ENCODE data around the gene ACSL3. TPM values are rescaled to one million over a fixed set of nuclear protein-coding genes. Genes with fewer than 3 reads are reported as not detected.

ACSL3 gene
- total RNA-seq, 1 donor from 2014 or later: 125 TPM

GRCh38 chr2:222883420-222883819 lies 22.6 kb downstream of the ACSL3 start:
- no peak for ATAC-seq

GRCh38 chr2:222884114-222884771 lies 23.4 kb downstream of the ACSL3 start:
- no peak for ATAC-seq

DNA sequence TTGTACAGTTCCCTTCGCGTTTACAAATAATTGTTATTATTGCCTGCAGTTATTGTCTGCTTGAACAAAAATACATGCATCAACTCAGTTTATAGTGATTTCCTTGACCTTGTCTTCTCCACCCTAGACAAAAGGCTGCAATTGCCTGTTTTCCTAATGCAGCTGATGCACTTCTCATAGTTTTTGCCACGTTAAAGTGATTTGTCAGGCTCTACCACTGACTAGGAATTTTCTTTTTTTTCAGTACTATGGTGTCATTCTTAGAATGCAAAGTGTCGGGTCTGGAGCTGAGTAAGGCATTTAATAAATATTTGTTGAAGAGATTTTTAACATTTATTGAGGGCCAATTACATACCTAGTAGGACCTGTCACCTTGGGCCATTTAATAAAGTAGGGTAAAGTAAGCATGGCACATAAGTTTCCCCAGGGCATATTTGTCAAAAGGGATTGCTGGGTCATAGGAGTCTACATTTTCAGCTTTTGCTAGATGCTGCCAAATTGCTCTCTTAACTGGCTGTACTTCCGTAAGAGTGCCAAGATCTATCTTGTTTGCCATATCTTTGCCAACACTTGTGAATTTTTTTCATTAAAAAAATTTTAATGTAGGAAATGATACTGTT lies 24.1 kb downstream of the ACSL3 start:
- no peak for ATAC-seq

DNA sequence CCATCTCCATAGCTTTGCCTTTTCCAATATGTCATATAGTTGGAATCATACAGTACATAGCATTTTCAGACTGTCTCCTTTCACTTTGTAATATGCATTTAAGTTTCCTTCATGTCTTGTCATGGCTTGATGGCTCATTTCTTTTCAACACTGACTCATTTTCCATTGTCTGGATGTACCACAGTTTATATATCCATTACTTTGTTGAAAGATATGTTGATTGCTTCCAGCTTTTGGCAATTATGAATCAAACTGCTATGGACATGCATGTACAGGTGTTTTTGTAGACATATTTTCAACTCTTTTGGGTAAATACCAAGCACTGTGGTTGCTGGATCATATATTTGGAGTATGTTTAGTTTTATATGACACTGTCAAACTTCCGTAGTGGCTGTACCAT lies 26.3 kb downstream of the ACSL3 start:
- ATAC-seq: peak; percentile 72

- no peak for ATAC-seq
These were observed 27.9 kb downstream of the ACSL3 start for GRCh38 chr2:222888716-222889115.

DNA sequence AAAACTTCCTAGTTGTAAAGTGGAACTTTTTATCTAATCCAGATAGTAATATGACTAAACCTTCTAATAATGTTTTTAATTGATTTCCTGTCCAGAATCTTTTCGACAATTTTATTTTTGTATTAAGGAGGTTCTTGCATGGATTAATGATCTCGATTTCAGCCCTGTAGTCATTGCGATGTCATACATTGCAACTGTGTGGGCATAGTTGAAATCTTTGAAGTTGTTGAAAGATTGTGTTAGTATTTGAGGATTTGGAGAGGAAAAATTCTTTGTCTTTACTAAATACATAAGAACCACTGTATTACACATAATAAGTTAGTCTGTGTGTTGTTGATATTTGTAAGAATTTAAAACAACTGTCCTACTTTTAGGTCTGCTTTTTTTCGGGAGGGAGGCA lies 31.1 kb downstream of the ACSL3 start:
- no peak for ATAC-seq

DNA sequence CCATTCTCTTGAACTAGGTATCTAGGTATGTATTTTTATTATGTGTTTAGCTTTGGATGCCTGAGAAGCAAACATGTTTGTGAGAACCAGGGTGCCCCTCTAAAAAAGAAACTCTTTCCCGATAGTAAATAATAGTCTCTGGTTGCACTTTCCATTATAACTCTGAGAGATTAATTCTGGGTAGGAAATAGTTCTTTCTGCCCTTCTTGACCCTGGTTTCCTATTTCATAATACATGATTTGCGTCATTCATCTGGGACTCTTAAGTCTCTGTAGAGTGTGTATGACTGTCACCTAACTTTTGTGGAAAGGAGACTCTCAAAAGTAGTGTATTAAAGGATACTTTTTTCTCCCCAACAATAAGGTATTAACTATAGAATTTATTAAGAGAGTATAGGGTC lies 31.5 kb downstream of the ACSL3 start:
- peak; percentile 20 for ATAC-seq

DNA sequence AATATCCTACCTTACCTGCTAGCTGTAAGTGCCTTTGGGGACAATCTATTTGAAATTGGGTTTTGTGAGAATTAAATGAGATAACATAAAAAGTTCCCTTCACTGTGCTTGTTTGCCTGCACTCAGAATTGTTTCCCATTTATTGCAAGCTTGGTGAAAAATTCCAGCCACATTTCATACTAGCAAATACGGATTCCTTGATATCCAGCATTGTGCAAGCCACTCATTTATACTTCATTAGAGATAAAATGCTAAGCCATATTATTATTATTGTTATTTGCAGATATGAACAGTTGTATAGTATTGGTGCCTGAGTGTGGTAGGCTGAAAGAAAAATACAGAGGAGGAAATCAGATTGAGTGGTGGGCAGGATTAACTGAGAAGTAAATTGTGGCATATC lies 31.9 kb downstream of the ACSL3 start:
- ATAC-seq: no peak

DNA sequence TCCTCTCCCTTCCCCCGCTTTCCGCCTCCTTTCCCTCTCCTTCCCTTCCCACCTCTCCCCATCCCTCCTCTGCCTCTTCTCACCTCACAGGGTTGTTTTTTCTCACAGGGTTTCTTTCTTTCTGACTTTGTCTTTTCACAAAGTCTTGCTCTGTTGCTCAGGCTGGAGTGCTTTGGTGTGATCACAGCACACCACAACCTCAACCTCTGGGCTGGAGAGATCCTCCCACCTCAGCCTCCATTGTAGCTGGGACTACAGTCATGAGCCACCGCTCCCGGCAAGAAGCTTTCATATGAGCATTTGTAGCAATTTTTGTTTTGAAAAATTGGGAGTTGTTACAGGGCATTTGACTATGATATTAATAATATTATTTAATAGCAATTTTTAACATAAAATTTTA lies 32.9 kb downstream of the ACSL3 start:
- no peak for ATAC-seq

GRCh38 chr2:222895144-222895543 lies 34.3 kb downstream of the ACSL3 start:
- ATAC-seq: no peak

DNA sequence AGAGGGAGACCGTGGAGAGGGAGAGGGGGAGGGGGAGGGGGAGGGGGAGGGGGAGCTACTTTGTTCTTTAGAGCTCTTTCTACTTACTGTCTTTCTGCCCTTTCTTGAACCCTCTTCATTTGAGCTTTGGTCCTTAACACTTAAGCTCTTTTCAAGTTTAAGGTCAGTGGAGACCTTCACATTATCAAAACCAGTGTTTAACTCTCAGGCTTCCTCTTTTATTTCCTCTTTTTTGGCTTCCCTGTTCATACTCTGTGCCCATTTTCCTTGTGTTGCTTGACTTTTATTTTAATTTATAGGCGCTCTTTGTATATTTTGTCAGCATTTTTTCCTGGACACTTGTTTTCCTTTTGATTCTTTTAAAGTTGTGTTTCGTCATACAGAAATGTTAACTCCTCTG lies 37.1 kb downstream of the ACSL3 start:
- ATAC-seq: no peak

DNA sequence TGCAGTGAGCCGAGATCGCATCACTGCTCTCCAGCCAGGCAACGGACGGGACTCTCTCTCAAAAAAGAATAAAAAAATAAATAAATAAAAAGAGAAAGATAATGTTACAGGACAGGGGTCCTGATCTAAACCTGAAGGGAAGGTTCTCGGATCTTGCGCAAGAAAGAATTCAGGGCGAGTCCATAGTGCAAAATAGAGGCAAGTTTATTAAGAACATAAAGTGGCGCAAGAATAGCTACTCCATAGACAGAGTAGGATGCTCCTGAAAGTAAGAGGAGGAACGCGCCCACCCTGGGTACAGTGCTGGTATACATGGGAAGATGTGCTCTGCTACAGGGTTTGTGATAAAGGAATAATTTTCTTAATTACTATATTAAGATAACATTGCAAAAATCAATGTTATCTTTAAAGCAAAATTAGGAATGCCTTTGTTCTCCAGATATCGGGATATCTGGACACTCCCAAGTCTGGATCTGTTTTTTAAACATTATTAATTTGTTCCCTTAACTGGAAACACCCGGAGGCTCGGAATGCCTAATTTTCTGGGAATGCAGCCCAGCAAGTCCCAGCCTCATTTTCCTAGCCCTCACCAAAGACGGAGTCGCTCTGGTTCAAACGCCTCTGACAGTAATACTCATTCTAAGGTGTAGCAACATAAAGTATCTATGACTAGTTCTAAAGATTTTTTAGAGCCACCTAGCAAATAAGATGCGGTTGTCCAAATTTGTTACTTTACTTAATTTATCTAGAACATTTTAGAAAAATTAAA lies 38.8 kb downstream of the ACSL3 start:
- no peak for ATAC-seq

DNA sequence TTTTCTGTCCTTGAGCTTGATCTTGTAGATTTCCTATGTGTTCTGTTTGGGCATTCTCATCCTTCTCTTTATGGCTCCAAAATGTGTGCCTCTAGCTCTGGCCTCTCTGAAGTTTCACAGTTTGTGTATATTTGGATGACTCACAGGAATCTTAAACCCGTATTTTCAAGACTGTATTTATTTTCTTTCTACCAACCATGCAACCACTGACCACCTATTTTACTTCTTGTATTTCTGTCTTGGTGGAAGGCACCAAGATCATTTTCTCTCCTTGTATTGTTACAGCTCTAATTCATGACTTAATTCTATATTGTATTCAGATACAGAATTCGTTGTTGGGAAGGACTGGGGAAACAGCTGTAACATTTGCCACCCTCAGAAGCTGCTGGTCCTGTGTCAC lies 39.5 kb downstream of the ACSL3 start:
- no peak for ATAC-seq

DNA sequence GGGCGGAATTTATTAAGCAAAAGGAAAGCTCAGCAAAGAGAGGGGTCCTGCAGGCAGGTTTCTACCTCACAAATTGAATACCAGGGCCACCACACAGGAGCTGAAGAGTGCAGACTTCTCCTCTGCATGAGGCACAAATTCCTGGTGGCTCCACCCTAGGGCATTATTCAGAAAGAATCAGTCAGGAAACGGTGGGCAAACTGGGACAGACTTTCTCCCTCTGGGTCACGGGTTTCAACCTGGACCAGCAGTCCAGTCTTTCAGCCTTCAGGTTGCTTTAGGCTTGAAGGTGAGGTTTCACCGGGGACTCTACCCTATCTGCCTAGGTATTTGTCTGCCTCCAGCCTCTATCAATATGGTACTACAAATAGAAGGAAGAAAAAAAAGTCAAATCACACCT lies 41.8 kb downstream of the ACSL3 start:
- no peak for ATAC-seq

DNA sequence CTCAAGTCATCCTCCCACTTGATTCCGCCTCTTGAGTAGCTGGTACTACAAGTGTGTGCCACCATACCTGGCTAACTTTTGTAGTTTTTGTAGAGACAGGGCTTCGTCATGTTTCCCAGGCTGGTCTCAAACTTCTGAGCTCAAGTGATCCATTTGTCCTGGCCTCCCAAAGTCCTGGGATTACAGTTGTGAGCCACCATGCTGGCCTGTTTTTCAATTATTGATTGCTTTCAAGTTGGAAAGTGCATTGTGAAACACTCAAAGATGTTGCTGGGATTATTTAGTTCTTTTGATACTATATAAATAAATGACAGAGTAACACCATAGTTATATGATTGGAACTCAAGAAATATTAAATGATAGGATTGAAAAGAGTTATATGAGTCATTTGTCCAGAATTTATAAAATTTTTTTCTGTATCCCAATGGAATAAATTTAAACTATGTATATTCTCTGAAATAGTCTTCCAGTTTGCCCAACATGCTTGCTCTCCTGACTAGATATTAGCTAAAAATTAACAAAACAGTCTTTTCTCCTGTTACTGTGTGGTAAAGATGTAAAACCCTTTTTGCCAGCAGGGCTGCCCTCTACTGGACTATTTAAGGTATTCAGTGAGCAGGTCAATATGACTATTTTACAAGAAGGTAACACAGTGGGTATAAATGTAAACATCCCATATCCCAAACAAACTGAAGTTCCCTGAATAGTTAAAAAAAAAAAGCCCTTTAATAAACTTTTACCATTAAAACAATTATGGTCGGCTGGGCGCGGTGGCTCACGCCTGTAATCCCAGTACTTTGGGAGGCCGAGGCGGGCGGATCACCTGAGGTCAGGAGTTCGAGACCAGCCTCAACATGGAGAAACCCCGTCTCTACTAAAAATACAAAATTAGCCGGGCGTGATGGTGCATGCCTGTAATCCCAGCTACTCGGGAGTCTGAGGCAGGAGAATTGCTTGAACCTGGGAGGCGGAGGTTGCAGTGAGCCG lies 42.7 kb downstream of the ACSL3 start:
- ATAC-seq: peak; percentile 70

DNA sequence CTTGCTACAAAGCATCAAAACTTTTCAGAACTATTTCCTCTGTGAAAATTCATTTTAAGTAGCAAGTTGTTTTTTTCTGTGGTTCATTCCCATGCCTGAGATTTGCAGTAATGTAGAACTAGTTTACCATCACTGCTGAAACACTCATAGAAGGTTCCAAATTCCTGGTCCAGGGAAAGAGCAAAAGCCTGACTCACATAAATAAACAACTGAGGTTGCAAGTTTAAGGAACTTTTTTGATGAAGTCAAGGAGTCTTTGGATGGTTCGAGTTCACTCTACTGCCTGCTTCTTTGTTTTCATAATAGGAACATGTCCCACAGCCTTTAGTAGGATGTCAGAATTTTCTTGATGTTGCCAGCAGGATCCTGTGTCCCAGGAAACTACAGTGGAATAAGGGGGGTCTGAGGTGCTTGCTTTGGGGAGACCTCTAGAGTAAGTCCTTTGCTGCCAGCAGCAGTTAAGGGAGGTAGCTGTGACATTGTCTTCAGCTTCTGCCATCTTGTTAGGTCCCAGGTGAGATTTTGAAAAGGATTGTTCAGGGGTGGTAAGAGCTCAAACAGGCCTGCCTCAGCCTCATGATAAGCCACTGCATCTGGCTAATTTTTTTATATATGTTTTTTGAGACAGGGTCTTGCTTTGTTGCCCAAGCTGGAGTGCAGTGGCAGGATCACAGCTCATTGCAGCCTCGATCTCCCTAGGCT lies 43.9 kb downstream of the ACSL3 start:
- ATAC-seq: no peak

DNA sequence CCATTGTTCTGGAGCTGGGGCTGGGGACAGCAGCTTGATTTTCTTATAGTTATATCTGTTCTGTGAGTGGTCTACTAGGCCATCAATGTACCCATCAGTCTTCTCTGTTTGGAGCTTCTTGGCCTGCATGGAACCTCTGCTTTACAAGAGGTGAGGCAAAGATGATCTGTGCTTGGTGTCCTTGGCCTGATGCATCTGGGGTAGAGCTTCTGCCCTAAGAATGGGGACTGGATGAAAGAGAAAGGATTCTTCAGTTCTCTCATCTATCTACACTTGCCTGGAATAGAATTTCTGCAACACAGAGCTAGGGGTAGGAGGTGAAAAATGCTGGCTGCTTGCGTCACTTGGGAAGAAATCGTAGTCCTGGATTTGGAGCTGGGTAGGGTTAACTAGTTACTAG lies 46.2 kb downstream of the ACSL3 start:
- no peak for ATAC-seq

DNA sequence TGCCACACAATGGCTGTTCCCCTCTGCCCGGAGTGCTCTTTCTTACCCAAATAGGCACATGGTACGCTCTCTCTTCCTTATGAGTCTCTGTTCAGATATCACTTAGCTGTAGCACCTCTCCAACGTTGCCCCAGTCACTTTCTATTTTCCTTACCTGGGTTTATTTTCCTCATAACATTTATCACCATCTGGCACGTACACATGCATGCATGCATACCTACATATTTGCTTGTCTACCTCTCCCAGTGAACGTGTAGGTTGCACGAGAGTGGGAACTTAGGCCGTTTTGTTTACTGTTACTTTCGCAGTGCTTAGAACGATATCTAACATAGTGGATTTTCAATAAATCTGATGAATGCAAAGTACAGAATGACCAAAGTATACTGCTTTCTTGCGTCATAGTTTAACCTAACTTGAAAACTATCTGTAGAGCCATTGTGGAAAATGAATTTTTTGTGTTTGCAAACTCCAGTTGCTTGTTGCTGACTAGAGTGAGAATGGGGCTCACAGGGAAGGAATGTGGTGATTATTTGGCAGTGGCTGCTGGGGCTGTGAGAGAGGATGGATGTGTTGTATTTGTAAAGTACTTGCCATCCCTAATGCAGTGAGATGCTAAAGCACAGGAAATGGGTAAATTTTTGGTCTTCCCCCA lies 47.1 kb downstream of the ACSL3 start:
- no peak for ATAC-seq

DNA sequence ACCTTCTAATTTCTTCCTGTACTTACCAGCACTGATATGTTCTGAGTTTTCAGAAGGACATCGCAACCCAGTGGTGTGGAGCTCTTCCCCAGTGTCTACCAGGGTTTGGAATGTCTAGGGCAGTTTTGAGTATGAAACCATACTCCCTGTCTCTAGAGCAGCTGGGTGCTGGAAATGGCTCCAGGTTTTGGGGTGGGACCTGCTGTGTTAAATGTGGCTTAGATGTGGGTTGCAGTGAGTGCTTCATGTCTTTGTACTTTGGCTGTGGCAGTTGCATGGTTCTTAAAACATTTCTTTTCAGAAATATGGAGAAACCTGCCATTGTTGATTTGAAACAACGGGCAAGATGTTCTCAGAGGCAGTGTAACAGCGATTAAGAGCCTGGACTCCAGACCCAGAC lies 48.5 kb downstream of the ACSL3 start:
- no peak for ATAC-seq

- ATAC-seq: peak; percentile 64
These were observed 51.3 kb downstream of the ACSL3 start for GRCh38 chr2:222912117-222912516.

DNA sequence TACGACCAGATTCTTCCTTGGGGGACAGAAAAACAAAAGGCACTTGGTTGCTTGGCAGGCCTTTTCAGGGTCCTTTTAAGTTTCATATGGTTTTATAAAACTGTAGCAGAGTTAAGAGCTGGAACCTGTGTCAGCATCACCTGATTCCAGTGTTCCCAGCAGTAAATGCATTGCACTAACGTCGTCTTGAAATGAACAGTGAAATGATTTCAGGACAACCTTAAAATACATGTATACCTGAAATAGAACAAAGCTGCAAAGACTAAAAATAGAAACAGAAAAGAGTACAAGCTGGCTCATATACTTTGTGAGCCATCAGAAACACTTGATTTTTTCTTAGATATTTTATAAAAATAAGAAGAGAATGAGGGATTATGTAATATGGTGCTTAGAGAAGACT lies 51.9 kb downstream of the ACSL3 start:
- no peak for ATAC-seq
